ENCODE data around the gene FBXL20.

DNA sequence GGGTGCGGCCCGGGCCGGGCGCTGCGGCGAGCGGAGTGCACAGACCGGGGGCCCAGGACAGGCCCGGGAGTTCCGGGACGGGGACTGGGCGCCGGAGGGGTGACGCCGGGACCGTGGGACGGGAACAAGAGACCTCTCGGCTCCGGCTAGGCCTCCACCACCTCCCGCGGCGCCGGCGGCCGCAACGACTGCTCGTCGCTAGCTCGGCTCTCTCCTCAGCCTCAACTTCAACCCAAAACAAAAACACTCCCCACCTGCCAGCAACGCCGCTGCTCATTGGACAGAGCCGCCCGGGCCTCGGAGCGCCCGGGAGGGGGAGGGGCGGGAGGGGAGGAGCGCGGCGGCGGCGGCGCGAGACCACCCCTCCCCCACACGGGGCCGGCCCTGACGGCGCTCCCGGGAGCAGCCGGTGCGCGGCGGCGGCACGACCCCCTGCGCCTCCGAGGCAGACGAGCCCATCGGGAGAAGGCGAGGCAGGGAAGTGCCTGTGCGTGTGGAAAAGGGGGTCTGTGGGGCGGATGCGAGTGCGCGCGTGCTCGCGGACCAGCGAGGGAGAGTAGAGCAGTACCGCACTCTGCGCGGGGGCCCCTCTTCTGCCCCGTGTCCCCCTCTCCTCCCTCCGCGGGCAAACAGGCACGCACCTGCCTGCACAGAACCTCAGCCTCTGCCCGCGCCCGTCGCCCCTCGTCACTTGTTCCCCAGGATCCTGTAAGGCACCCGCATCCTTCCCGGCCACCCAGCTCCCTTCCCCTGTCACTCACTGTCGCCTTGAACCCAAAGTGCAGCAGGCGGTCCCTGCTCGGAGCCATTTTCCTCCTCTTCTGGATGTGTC lies at the start of gene FBXL20:
- TF ChIP-seq POLR2A (IDR thresholded peaks at IDR 0.05), result peak; percentile 75
- TF ChIP-seq, protein P1, sequence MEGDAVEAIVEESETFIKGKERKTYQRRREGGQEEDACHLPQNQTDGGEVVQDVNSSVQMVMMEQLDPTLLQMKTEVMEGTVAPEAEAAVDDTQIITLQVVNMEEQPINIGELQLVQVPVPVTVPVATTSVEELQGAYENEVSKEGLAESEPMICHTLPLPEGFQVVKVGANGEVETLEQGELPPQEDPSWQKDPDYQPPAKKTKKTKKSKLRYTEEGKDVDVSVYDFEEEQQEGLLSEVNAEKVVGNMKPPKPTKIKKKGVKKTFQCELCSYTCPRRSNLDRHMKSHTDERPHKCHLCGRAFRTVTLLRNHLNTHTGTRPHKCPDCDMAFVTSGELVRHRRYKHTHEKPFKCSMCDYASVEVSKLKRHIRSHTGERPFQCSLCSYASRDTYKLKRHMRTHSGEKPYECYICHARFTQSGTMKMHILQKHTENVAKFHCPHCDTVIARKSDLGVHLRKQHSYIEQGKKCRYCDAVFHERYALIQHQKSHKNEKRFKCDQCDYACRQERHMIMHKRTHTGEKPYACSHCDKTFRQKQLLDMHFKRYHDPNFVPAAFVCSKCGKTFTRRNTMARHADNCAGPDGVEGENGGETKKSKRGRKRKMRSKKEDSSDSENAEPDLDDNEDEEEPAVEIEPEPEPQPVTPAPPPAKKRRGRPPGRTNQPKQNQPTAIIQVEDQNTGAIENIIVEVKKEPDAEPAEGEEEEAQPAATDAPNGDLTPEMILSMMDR (IDR thresholded peaks at IDR 0.05), result no peak
